ENCODE measurements around the gene PITX1. TPM values are rescaled to one million over a fixed set of nuclear protein-coding genes. Genes with fewer than 3 reads are reported as not detected.

PITX1 gene
- total and polyA plus RNA-seq, 4 donors = 0.02 TPM; not detected in 3

DNA sequence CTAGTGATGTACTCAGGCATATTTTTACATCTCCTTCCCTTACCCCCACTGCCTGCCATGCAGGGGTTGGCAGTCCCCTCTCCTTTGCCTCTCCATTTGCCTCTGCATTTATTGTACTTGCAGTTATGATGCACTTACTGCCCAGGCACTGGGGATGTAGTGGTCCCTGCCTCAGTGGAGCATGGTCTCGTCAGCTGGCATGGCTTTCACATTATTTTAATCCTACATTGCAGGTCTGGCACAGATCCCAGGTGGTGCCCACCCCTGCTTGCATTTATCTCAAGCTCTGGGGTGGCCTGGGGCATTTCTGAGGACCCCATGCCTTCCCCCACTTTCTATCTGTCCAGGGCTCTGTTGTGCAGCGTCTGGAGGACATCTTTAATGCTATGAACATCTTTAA, 23.2 kb upstream of the PITX1 start:
- no peaks in the 10 kb centered on the region for H3K36me3 ChIP-seq (ENCODE audit: control insufficient read depth in 4 of 4, insufficient read depth in 3 of 4, low read depth in 1 of 4, low read length in 3 of 4)
- 69% methylated on average over 2 of the region's 2 CpGs for WGBS
- H3K27me3 ChIP-seq (ENCODE audit: control insufficient read depth in 4 of 4, insufficient read depth in 4 of 4, low read length in 3 of 4) = peaks cover 0 to 4% (median 1%) of the 10 kb centered on the region in 4 donors
- DNase-seq (ENCODE audit: low spot score) = no peak
- no peak overlapping the region for H3K4me3 ChIP-seq (ENCODE audit: low read depth in 1 of 3, low read length in 3 of 3)
- TF ChIP-seq FOXA1 (IDR thresholded peaks at IDR 0.05) (no peak), SP1 (IDR thresholded peaks at IDR 0.05) (no peak), NR2F2 (IDR thresholded peaks at IDR 0.05) (no peak), HNF4A (conservative IDR thresholded peaks at IDR 0.05) (no peak), GABPA (IDR thresholded peaks at IDR 0.05 in 1 of 2, conservative IDR thresholded peaks at IDR 0.05 in 1 of 2) (no peak), HNF4G (IDR thresholded peaks at IDR 0.05) (no peak)
- TF ChIP-seq, protein P1, sequence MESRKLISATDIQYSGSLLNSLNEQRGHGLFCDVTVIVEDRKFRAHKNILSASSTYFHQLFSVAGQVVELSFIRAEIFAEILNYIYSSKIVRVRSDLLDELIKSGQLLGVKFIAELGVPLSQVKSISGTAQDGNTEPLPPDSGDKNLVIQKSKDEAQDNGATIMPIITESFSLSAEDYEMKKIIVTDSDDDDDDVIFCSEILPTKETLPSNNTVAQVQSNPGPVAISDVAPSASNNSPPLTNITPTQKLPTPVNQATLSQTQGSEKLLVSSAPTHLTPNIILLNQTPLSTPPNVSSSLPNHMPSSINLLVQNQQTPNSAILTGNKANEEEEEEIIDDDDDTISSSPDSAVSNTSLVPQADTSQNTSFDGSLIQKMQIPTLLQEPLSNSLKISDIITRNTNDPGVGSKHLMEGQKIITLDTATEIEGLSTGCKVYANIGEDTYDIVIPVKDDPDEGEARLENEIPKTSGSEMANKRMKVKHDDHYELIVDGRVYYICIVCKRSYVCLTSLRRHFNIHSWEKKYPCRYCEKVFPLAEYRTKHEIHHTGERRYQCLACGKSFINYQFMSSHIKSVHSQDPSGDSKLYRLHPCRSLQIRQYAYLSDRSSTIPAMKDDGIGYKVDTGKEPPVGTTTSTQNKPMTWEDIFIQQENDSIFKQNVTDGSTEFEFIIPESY (IDR thresholded peaks at IDR 0.05) = no peak
- H3K27ac ChIP-seq (ENCODE audit: low read depth in 1 of 2, low read length in 2 of 2) = no peak overlapping the region
- no peaks in the 10 kb centered on the region for H3K9me3 ChIP-seq (ENCODE audit: control insufficient read depth in 4 of 4, low read length in 3 of 4)
- no peaks in the 10 kb centered on the region for H3K4me1 ChIP-seq (ENCODE audit: control insufficient read depth in 4 of 4, insufficient read depth in 4 of 4, low read length in 3 of 4)
- no peak overlapping the region for H3K9ac ChIP-seq (ENCODE audit: low read depth in 1 of 2, low read length in 2 of 2)

DNA sequence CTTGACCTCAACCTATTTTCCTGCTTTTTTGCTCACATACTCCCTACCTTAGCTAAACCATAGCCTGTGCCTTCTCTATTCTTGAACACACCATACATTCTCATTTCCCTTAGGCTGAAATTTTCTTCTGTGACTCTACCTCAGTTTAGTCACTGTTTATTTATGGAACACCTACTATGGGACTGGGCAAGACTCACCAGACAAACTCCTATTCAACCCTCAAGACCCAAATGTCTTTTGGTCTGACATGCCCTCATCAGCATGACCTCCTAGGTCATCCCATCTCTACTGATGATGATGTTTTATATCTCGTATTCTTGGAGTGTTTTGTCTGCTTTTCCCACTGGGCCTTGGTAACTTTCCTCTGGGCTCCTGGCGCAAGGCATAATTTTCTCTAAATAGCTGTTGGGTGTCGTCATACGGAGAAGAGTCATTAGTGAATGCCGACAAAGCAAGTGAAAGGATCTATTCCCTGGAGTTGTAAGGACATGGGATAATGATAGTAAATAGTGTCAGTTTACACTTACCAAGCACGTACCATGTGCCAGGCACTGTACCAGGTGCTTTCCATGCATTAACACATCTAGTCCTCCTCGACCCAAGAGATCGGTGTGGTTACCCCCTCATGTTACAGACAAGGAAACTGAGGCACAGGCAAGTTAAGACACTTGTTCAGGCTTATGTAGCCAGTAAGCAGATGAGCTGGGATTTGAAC, 22.4 kb upstream of the PITX1 start:
- TF ChIP-seq, protein P2, sequence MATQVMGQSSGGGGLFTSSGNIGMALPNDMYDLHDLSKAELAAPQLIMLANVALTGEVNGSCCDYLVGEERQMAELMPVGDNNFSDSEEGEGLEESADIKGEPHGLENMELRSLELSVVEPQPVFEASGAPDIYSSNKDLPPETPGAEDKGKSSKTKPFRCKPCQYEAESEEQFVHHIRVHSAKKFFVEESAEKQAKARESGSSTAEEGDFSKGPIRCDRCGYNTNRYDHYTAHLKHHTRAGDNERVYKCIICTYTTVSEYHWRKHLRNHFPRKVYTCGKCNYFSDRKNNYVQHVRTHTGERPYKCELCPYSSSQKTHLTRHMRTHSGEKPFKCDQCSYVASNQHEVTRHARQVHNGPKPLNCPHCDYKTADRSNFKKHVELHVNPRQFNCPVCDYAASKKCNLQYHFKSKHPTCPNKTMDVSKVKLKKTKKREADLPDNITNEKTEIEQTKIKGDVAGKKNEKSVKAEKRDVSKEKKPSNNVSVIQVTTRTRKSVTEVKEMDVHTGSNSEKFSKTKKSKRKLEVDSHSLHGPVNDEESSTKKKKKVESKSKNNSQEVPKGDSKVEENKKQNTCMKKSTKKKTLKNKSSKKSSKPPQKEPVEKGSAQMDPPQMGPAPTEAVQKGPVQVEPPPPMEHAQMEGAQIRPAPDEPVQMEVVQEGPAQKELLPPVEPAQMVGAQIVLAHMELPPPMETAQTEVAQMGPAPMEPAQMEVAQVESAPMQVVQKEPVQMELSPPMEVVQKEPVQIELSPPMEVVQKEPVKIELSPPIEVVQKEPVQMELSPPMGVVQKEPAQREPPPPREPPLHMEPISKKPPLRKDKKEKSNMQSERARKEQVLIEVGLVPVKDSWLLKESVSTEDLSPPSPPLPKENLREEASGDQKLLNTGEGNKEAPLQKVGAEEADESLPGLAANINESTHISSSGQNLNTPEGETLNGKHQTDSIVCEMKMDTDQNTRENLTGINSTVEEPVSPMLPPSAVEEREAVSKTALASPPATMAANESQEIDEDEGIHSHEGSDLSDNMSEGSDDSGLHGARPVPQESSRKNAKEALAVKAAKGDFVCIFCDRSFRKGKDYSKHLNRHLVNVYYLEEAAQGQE (IDR thresholded peaks at IDR 0.05) = no peak
- TF ChIP-seq, protein P3, sequence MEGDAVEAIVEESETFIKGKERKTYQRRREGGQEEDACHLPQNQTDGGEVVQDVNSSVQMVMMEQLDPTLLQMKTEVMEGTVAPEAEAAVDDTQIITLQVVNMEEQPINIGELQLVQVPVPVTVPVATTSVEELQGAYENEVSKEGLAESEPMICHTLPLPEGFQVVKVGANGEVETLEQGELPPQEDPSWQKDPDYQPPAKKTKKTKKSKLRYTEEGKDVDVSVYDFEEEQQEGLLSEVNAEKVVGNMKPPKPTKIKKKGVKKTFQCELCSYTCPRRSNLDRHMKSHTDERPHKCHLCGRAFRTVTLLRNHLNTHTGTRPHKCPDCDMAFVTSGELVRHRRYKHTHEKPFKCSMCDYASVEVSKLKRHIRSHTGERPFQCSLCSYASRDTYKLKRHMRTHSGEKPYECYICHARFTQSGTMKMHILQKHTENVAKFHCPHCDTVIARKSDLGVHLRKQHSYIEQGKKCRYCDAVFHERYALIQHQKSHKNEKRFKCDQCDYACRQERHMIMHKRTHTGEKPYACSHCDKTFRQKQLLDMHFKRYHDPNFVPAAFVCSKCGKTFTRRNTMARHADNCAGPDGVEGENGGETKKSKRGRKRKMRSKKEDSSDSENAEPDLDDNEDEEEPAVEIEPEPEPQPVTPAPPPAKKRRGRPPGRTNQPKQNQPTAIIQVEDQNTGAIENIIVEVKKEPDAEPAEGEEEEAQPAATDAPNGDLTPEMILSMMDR (IDR thresholded peaks at IDR 0.05; ENCODE audit: low read depth, low read length, missing input control) = no peak
- no peak for TF ChIP-seq FOXA1 (IDR thresholded peaks at IDR 0.05)
- no peak for TF ChIP-seq NR2F2 (IDR thresholded peaks at IDR 0.05)
- TF ChIP-seq EGR1 (IDR thresholded peaks at IDR 0.05; ENCODE audit: low read depth in 2 of 2) = no peak
- TF ChIP-seq, protein P4, sequence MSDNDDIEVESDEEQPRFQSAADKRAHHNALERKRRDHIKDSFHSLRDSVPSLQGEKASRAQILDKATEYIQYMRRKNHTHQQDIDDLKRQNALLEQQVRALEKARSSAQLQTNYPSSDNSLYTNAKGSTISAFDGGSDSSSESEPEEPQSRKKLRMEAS (IDR thresholded peaks at IDR 0.05) = no peak
- no peak for TF ChIP-seq TAF1 (conservative IDR thresholded peaks at IDR 0.05)
- TF ChIP-seq SP1 (IDR thresholded peaks at IDR 0.05) = no peak
- no peak for TF ChIP-seq FOXA2 (IDR thresholded peaks at IDR 0.05)
- no peak for TF ChIP-seq HNF4G (IDR thresholded peaks at IDR 0.05)
- TF ChIP-seq, protein P1 (IDR thresholded peaks at IDR 0.05) = no peak
- TF ChIP-seq RXRA (IDR thresholded peaks at IDR 0.05) = no peak
- no peak for TF ChIP-seq HNF4A (conservative IDR thresholded peaks at IDR 0.05)
- Histone ChIP-seq H3K27me3 (ENCODE audit: control insufficient read depth in 4 of 4, insufficient read depth in 4 of 4, low read length in 3 of 4) (peaks cover 0 to 5% (median 4%) of the 10 kb centered on the region in 4 donors), H3K9ac (ENCODE audit: low read depth in 1 of 2, low read length in 2 of 2) (no peak overlapping the region), H3K4me3 (ENCODE audit: low read depth in 1 of 3, low read length in 3 of 3) (no peak overlapping the region), H3K9me3 (ENCODE audit: control insufficient read depth in 4 of 4, low read length in 3 of 4) (no peaks in the 10 kb centered on the region), H3K36me3 (ENCODE audit: control insufficient read depth in 4 of 4, insufficient read depth in 3 of 4, low read depth in 1 of 4, low read length in 3 of 4) (no peaks in the 10 kb centered on the region), H3K27ac (ENCODE audit: low read depth in 1 of 2, low read length in 2 of 2) (no peak overlapping the region), H3K4me1 (ENCODE audit: control insufficient read depth in 4 of 4, insufficient read depth in 4 of 4, low read length in 3 of 4) (no peaks in the 10 kb centered on the region)
- DNase-seq (ENCODE audit: low spot score) = no peak
- WGBS = 88% methylated on average over 8 of the region's 8 CpGs

Data from liver (tissue), 9 donors.